ENCODE data around the gene IL20RA.

The IL20RA gene

DNA sequence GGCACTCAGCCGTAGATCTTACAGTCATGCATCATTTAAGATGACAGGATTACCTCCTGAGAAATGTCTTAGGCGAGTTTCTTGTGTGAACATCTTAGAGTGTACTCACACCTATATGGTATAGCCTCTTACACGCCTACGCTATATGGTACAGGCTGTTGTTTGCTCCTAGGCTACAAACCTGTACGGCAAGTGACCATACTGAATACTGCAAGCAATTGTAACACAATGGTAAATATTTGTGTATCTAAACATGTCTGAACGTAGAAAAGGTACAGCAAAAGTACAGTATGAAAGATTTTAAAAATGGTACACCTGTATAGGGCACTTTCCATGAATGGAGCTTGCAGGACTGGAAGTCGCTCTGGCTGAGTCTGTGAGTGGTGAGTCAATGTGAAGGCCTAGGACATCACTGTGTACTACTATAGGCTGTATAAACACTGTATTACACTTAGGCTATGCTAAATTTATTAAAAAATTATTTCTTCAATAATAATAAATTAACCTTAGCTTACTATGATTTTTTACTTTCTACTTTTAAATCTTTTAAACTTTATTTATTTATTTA lies 541 bp upstream of the IL20RA start:
- DNase-seq (ENCODE audit: low spot score), result no peak

DNA sequence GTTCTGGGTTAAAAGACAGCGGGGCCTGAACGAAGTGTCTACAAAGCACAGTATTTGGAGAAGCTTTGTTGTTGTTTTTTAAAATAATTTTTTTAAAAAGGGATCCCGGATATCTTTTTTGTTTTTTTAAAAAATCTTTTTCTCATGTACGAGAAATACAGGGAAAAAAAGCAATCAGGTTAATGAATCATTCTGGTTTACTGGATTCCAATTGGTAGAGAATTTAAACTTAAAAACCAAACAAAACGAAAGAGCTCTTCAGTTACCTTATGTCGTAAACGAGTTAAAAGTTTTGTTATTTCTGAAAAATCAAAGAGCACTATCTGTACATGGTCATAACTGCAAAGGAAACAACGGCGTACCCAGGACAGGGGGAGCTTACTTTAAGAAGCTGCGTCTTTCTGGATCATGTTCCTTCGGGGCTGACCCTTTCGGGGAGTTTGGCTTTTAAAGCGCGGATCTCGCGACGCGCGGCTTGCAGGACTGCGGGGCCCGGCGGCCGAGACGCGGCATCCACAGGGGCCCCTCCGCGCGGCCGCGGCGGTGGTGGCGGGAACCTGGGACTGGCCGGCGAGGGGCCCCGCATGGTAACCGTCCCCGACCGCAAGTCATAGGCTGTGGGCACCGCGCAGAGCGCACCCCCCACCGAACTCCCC lies 927 bp downstream of the IL20RA start:
- no peak for DNase-seq (ENCODE audit: low spot score)

DNA sequence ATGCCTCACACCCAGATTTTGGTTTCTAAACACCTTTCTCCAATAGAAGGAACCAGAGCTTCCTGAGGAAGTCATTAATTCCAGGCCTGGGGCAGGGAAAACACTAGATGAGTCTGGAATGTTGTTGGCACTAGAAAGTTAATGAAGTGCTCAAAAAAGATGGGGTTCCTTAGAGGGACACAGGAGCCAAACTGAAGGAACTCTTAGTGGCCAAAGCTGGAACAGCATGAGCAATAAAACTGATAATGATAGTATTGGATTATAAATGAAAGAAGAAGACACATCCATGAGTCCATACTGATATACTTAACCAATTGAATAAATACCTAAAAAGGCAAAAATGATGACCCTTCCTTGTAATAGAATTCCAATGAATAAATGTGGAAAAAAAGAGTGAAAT lies 4.4 kb downstream of the IL20RA start:
- no peak for DNase-seq (ENCODE audit: low spot score)

DNA sequence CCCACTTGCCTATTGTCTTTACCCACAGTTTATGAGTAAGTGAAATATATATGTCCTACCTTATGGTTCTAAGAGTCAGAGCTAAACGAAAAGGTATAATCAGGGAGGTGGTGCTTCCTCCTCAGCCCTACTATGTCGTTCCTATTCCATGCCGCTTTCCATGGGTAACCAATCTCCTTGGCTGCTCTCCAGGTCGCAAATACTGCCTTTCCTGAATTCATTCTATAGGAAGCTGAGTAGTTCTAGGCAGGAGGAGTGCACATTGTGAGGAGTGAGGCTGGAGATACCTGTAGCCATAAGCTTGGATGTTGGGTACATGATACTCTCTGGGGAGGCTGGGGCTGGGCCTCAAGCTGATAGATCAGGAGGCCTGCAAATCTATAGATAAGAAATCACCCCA lies 5.8 kb downstream of the IL20RA start:
- DNase-seq (ENCODE audit: low spot score), result no peak

DNA sequence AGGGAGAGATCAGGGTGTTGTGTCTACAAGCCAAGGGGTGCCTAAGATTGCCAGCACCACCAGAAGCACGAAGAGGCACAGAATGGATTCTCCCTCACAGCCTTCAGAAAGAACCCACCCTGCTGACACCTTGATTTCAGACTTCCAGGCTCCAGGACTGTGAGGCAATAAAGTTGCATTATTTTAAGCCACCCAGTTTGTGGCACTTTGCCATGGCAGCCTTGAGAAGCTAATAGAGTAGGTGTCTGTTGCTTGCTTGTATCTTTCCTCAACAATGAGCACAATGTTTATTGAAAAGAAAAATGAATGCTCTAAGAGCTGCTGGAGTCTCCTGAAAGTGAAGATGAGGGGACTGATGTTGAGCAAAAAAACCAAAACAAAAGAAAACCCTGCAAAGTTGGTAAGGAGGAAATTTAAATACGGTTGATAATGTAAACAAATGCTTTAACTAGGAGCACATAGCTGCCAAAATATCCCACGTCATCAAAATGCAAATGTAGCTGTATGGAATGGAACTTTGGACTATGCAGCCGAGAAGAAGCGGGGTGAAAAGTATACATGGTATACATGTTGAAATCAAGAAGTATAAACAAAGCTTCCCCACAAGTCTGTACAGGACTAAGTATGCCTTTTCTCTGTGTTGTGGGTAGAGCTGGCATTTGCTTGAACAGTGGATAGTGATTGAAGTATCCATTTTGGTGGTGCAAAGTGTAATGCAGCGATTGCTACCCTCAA lies 8.0 kb downstream of the IL20RA start:
- no peak for DNase-seq (ENCODE audit: low spot score)

DNA sequence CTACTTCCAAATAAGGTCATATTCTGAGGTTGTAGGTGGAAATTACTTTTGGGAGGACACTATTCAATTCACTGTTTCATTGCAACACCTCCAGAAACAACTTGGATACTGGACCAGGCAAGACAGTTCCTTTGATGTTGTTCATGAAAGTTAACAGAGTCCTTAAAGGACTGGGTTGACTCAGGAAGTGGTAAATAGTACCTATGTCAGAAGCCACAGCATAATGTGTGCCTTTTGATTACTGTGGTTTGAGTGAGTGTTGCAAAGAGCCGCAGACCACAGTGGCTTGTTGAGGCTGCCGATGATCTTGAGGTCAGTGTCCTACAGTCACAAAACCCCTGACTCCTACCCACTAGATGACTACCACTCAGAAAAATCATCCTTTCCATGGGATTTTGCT lies 10.9 kb downstream of the IL20RA start:
- peak; percentile 58 for DNase-seq (ENCODE audit: low spot score)

DNA sequence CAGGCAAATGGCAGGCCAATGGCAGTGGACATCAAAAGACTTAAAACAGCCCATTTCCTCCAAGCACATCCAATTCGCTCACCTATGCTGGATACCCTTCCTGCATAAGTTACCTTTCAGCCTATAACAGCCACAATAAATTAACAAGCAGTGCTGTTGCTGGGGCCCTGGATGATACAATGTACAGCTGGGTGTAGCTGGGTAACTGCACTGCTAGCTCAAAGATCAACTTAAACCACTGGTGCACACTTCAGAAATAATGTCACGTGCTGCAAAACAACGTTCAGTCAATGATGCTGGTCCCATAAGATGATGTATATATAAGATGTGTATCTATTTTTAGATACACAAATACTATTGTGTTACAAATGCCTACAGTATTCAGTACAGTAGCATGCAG lies 13.6 kb downstream of the IL20RA start:
- no peak for DNase-seq (ENCODE audit: low spot score)

DNA sequence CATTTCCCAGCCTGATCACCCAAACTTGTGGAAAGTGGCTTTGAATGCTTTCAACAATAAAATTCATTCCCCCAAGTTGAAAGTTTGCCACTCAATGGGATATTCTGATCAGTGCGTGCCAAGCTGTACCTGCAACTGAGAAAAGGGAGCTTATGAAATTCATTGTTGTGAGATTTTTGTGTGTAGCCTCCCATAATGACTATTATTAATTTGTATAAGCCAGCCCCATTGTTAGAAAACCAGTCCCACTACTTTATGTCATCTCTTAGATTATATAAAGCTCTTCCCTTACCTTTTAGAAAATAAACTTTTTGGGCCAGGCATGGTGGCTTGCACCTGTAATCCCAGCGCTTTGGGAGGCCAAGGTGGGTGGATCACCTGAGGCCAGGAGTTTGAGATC lies 15.9 kb downstream of the IL20RA start:
- no peak for DNase-seq (ENCODE audit: low spot score)

DNA sequence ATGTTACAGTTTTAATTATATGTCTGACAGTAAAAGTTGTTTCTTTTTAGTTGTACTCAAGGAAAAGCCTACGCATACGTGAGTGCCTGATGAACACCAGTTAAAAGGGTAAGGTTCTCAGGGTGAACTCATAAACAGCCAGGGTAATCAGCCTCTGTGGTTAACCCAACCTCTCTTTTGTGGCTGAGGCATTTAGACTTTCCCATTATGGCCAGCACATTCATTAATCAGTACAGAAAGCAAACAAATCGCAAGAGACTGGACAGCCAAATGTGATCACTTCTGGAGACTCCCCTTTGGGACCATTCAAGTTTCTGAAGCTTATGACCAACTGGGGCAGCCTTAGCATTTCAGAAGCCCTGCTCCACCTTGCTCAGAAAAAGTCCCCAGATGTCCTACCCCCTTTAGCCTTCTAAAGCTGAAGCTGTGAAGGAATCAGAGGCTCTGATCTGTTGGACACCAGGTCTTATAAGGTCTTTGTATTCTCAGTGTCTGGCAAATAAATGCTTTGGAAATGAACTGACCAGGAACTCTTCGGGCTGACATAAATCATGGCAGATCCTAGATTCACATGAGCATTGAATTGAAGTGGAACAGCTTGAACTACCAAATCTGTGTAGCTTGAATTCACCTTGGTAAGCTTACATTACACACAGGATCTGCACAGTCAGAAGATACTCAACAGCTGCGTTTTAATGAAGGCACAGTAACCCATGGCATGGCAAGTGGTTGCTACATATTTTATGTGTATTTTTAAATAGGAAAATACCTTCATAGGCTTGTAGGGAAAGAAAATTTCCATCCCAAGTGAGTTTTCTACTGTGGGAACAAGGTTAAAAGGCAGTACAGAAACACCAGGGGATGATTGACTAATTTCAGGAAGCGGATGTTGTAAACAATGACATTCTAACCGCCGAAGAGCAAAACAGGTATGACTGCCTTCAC lies 18.7 kb downstream of the IL20RA start:
- no peak for DNase-seq (ENCODE audit: low spot score)

DNA sequence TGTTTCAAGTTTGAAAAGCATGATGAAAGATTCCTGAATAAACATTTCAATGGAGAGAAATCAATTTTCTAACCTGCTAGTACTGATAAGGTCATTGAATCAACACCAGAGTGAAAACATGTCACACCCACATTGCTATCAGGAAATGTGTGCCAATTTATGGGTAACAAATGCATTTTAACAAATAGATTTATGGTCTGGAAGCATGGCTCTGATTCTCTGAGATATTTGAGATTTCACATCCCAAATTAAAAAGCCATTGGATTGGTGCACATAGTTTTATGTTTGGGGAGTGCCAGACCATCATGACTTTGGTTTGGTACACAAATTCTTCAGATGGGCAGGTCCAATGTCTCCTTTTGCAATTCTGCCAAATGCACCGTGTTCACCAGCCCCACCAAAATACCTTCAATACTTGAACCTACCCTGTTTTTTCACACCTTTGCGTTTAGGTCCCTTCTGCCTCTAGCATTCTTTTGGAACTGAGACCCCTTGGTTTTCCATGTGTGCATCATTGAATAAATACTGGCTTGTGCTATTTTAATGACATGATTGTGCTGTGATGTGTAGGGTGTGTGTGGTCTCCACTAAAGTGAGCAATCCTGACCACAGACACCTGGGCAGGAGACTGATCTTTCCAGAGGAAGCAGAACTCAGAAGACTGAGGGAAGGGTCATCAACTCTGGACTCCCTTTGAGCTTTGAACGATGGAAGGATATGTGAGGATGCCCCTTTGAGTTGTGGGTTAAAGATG lies 20.4 kb downstream of the IL20RA start:
- no peak for DNase-seq (ENCODE audit: low spot score)

DNA sequence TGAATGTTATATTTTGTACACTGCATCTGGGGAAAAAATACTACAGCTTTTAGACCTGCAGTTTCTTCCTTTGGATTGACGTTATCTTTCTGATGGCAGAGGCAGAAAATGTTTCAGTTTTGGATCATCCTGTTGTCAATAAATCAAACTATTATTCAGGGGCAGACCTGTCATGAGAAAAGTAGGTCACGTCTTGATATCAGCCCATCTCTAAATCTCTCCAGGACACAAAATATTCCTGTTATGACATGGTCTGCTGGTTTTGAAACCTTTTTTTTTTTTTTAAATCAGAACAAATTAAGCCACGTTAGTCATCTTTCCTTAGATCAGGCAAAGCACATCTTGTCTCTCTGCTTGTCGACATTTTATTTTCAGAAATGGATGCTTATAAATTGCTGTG lies 24.0 kb downstream of the IL20RA start:
- no peak for DNase-seq (ENCODE audit: low spot score)

DNA sequence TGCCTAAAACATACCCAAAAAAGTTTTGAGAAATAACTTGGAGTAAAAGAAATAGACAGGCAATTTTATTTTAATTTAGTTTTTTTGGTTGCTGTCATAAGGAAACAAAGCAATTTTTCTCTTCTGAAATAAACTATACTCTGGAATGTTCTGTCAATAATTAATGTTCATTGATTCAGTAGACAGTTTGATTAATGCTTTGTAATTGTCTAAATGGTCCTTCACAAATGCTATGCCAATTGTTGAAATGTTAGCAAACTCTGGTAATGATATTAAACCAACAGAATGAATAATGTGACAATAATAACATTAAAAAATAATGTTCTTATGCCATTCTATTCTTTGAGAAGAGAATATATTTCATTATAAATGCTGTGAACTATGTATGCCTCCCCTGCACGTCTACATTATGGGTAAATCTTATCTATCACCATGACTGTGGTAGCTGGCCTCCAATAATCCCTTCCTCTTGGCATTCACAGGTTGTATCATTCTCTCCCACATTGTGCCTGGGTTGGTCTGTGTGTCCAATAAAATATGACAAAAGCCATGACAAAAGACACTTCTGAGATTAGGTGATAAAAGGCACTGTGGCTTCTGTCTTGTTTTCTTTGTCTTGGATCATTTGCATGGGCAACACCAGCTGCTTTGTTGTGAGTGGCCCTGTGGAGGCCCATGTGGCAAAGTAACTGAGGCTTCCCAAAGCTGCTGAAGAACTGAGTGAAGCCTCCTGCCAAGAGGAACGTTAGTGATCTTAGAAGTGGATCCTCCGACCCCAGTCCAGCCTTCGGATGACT lies 25.1 kb downstream of the IL20RA start:
- no peak for DNase-seq (ENCODE audit: low spot score)

DNA sequence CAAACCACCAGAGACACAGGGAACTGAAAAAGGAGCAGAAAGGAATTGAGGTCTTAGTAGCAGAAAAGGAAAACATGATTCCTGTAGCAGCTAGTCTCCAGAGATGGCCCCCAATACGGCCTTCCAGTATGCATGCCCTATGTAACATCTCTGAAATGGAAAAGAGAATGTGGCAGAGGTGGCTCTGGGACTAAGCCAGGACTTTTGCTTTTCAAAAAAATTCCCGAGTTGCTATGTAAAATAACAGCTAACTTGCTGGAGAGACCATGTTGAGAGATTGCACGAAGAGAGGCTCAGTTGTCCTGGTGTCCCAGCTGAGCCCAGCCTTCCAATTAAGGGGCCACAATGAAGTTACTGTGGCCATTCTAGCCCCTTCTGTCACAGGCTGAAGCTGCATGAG lies 27.7 kb downstream of the IL20RA start:
- no peak for DNase-seq (ENCODE audit: low spot score)

DNA sequence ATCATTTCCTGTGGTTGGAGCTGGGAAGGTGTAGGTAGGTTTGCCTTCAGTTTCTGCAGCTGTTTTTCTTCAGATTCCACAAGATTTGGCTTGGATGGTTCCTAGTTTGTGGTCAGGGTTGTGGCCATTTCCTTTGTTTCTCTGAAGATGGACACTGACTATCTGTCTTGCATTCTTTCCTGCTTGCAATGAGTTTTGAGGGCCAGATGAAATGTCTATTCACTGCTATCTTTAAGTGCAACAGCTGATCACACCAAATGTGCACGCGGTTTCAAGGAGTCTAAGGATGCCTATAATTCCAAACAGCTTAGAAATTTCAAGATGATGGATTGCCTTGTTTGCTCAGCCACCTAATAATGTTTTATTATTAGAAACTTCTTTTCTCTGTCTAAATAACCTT lies 28.4 kb downstream of the IL20RA start:
- DNase-seq (ENCODE audit: low spot score), result no peak

DNA sequence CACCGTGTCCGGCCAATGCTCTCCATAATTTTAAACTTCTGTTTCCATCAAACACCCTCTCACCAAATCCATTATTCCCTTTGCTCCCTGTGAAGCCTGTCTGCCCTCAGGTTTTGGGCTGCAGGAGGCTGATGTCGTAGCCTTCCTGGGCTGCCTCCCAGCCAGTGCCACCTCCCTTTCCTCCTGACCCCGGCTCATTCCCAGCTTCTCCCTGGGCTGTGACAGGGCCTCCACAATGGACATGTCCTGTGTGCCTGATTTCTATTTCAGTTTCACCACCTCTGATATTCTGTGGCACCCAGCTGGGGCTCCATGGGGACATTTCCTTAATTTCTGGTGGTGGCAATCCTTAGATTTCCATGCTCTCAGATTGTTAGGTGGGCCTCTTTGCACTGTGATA lies 28.8 kb downstream of the IL20RA start:
- DNase-seq (ENCODE audit: low spot score), result no peak

DNA sequence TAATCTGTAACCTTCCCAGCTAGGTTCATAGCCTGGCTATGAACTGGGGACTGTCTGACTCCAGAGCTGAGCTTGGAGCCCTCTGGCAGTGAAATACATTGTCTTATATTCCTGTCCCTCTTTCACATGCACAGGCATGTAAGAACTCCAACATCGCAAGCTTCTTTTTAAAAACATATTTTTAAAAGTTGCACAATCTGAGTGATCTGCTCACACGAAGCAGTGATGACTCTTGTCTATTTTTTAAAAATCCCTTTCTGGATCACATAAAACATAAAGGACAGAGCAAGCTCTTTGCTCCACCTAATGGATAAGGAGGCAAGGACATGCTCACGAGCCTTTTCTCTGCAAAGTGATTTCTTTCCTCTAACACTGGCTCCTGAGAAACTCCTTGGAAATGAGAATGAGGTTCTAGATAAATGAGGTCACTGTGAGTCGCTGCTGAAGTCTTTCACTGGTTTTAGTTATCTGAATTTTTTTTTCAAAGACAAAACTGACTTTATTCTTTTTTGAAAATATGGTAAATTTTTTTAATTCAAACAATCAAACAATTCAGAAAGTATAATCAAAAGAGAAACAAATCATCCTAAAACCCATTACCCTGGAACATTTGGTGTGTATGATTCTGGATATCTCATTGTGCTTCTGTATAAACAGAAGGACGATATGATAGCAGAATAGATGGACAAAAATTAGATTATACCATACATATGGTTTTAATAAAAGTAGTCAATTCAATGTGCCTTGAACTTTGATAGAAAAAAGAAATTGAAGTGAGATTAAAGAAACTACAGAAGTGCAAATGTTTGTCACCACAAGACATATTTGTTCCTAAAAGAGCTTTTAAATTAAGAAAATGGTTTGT lies 30.8 kb downstream of the IL20RA start:
- no peak for DNase-seq (ENCODE audit: low spot score)

DNA sequence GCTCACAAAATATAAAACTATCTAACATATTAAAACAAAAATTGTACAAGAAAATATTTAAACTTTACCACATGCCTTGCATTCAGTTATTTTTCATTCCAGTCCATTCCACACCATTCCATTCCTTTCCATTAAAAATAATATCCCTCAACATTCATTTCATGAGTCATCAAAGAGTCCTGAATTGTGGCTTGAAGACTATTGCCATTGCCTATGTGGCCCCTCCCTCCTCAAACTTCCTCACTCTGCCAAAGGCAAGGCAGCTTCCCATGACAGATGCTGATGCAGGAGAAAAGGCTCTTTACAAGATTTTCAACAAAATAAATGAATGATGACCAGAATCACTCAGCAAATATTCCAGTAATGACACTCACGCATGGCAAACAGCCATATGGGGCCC lies 31.7 kb downstream of the IL20RA start:
- no peak for DNase-seq (ENCODE audit: low spot score)

DNA sequence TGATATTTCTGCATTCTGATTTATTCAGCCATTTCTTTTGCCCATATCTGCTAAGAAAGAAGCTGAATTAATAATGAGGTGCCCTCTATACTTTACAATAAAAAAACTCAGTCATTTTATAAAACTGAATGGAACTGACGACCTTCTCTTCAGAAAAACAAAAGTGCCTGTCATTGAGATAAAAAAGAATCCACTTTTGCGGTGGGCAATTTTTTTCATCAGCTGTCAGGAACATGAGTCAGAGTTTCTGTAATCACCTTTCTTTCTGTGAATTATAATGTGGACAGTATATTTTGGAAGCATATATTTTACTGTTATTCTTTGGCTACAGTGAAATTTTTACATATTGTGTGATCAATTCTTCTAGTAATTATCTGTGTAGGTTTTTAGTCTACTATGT lies 33.4 kb downstream of the IL20RA start:
- DNase-seq (ENCODE audit: low spot score), result no peak

DNA sequence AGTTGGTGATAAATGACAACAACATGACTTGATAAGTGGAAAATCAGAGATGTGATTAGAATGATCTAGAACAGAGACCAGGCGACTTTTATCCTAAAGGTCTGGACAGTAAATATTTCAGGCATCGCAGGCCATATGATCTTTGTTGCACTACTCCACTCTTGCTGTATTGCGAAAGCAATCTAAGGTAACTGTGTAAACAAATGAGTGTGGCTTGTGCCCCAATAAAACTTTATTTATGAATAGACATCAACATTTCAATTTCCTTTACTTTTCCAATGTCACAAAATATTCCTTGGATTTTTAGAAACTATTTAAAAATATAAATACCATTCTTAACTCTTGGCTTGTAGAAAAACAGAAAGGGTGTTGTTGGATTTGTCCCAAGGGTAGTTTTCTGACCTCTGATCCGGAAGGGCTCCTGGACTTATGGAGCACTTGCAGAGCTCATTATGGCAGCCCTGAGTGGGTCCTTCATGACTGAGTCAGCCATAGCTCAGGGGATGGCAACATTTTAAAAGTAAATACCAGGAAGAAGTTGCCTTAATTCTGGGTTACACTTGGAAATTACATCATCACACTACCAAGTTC lies 34.5 kb downstream of the IL20RA start:
- no peak for DNase-seq (ENCODE audit: low spot score)

DNA sequence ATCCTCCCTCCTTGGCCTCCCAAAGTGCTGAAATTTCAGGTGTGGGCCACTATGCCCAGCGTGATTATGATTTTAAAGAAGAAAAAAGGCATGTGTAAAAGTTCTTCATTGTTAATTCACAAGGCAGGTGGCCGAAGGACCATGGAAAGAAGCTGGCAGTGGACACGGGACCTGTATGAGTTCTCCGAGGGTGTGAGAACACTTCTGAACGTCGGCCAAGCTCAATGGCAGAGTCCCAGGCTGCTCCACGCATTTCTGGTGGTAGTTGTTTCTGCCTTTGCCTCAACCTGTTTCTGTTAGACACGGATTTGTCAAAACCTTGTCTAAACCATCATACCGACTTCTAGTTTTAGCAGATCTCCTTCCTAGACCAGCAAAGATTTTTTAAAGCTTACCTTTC lies 36.6 kb downstream of the IL20RA start:
- DNase-seq (ENCODE audit: low spot score), result no peak

All from CD4-positive, alpha-beta T cell treated with Interleukin-15 for 4 hours (primary cell).